ENCODE results near the gene CLEC17A. TPM values are rescaled to one million over a fixed set of nuclear protein-coding genes. Genes with fewer than 3 reads are reported as not detected.

The CLEC17A gene
- total and polyA plus RNA-seq, 7 donors, result 13.7 TPM; not detected in 6

DNA sequence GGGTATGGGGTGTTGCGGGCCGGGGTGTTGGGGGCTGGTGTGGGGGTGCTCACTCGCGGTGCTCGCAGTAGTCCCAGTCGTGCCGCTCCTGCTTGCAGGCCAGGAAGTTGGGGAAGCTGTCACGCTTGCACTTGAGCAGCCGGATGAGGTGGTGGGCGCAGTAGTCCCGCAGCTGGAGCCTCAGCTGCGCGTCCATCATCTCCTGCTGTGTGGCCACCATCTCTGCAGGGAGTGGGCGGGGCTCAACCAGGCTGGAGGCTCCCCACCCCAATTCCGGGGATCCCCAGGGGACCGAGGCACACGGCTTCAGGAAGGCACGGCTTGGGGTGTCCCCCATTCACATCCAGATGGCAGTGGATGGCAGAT lies 16.2 kb upstream of the CLEC17A start:
- H3K27ac ChIP-seq, result no peak overlapping the region
- 80 to 83% methylated on average over 18 of the region's 18 CpGs for WGBS, 2 donors
- H3K4me1 ChIP-seq, result peaks cover 0 to 23% (median 22%) of the 10 kb centered on the region in 4 donors
- no peak overlapping the region for H3K4me3 ChIP-seq
- intact Hi-C loops (cut with DNase I), result no loop called here
- peaks cover 0 to 34% (median 5%) of the 10 kb centered on the region in 4 donors for H3K36me3 ChIP-seq
- H3K27me3 ChIP-seq, result no peaks in the 10 kb centered on the region
- DNase-seq, result no peak
- TF ChIP-seq POLR2AphosphoS5 (IDR thresholded peaks at IDR 0.05) (no peak), EP300 (IDR thresholded peaks at IDR 0.05) (no peak), POLR2A (IDR thresholded peaks at IDR 0.05) (no peak)
- TF ChIP-seq, protein P1, sequence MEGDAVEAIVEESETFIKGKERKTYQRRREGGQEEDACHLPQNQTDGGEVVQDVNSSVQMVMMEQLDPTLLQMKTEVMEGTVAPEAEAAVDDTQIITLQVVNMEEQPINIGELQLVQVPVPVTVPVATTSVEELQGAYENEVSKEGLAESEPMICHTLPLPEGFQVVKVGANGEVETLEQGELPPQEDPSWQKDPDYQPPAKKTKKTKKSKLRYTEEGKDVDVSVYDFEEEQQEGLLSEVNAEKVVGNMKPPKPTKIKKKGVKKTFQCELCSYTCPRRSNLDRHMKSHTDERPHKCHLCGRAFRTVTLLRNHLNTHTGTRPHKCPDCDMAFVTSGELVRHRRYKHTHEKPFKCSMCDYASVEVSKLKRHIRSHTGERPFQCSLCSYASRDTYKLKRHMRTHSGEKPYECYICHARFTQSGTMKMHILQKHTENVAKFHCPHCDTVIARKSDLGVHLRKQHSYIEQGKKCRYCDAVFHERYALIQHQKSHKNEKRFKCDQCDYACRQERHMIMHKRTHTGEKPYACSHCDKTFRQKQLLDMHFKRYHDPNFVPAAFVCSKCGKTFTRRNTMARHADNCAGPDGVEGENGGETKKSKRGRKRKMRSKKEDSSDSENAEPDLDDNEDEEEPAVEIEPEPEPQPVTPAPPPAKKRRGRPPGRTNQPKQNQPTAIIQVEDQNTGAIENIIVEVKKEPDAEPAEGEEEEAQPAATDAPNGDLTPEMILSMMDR (IDR thresholded peaks at IDR 0.05), result no peak
- no peaks in the 10 kb centered on the region for H3K9me3 ChIP-seq

- Histone ChIP-seq H3K27me3 (no peaks in the 10 kb centered on the region), H3K27ac (no peak overlapping the region), H3K4me1 (peaks cover 0 to 24% (median 23%) of the 10 kb centered on the region in 4 donors), H3K9me3 (no peaks in the 10 kb centered on the region), H3K36me3 (peaks cover 0 to 34% (median 5%) of the 10 kb centered on the region in 4 donors), H3K4me3 (no peak overlapping the region)
- TF ChIP-seq POLR2AphosphoS5 (IDR thresholded peaks at IDR 0.05), result no peak
- TF ChIP-seq, protein P1 (IDR thresholded peaks at IDR 0.05), result no peak
- TF ChIP-seq EP300 (IDR thresholded peaks at IDR 0.05), result no peak
- TF ChIP-seq POLR2A (IDR thresholded peaks at IDR 0.05), result no peak
- 77 to 88% methylated on average over 11 of the region's 11 CpGs for WGBS, 2 donors
- intact Hi-C loops (cut with DNase I), result no loop called here
- DNase-seq, result no peak
Observed at GRCh38 chr19:14567079-14567478, 15.8 kb upstream of the CLEC17A start.

DNA sequence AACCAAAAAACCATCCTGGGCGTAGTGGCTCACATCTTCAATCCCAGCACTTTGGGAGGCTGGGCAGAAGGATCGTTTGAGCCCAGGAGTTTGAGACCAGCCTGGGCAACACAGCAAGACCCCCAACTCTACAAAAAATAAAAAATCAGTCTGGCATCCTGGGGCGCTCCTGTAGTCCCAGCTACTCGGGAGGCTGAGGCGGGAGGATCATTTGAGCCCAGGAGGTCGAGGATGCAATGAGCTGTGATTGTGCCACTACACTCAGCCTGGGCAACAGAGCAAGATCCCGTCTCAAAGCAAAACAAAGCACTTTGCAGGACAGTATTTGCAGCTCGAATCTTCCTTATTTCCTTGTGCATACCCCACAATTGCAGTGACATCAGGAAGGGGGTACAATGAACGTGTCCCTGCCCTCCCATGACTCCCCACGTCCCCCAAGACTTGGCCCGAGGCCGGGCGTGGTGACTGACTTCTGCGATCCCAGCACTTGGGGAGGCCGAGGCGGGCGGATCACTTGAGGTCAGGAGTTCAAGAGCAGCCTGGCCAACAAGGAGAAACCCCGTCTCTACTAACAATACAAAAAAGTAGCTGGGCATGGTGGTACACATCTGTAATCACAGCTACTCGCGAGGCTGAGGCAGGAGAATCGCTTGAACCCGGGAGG lies 11.9 kb upstream of the CLEC17A start:
- Histone ChIP-seq H3K4me1 (peaks cover 0 to 38% (median 36%) of the 10 kb centered on the region in 4 donors), H3K4me3 (peak overlapping the region; percentile 63 to 94 (median 82)), H3K27me3 (no peaks in the 10 kb centered on the region), H3K9me3 (no peaks in the 10 kb centered on the region), H3K36me3 (peaks cover 0 to 14% (median 5%) of the 10 kb centered on the region in 4 donors), H3K27ac (peak overlapping the region; percentile 70 to 87 (median 83))
- DNase-seq, result no peak
- intact Hi-C loops (cut with DNase I), result no loop called here
- 24 to 46% methylated on average over 22 of the region's 22 CpGs for WGBS, 2 donors
- TF ChIP-seq EP300 (IDR thresholded peaks at IDR 0.05) (no peak), POLR2A (IDR thresholded peaks at IDR 0.05) (no peak), POLR2AphosphoS5 (IDR thresholded peaks at IDR 0.05) (no peak)
- TF ChIP-seq, protein P1 (IDR thresholded peaks at IDR 0.05), result no peak

GRCh38 chr19:14571695-14572490 lies 11.0 kb upstream of the CLEC17A start, which contains the start of gene NDUFB7:
TSS of gene NDUFB7 (minus strand) at chr19:14572066. CDS start at chr19:14572000, 66 bp downstream.
- WGBS, 2 donors, result 1 to 3% methylated on average over 40 of the region's 40 CpGs
- peak within 1 kb of the TSS; percentile 70 to 87 (median 83) for H3K27ac ChIP-seq
- intact Hi-C loops (cut with DNase I), result loop anchor here (1.0 to 2.0 kb wide), 2 partner anchors 43 to 118 kb away; partner anchors contain the start of genes TECR and ZNF333

More at GRCh38 chr19:14571695-14572490, 11.0 kb upstream of the CLEC17A start, which contains the start of gene NDUFB7:
- TF ChIP-seq EP300 (IDR thresholded peaks at IDR 0.05) (no peak), POLR2A (IDR thresholded peaks at IDR 0.05) (peak; percentile 59 to 60), POLR2AphosphoS5 (IDR thresholded peaks at IDR 0.05) (peak; percentile 61 to 92 (median 87))
- TF ChIP-seq, protein P1 (IDR thresholded peaks at IDR 0.05), result peak in 3 of 4 experiments; percentile 54 to 76 (median 60)
- Histone ChIP-seq H3K4me1 (peaks cover 0 to 38% (median 36%) of the 10 kb centered on the region in 4 donors), H3K36me3 (peaks cover 0 to 7% (median 1%) of the 10 kb centered on the region in 4 donors), H3K27me3 (no peaks in the 10 kb centered on the region), H3K4me3 (peak within 1 kb of the TSS; percentile 63 to 94 (median 82)), H3K9me3 (no peaks in the 10 kb centered on the region)
- peak; percentile 96 for DNase-seq
